ENCODE measurements around the gene SUDS3.
"Not testable (repeated sequence)": the region's sequence is repeated elsewhere in the genome, so short reads cannot be mapped to it uniquely, and the experiment has no call there.

SUDS3 gene

DNA sequence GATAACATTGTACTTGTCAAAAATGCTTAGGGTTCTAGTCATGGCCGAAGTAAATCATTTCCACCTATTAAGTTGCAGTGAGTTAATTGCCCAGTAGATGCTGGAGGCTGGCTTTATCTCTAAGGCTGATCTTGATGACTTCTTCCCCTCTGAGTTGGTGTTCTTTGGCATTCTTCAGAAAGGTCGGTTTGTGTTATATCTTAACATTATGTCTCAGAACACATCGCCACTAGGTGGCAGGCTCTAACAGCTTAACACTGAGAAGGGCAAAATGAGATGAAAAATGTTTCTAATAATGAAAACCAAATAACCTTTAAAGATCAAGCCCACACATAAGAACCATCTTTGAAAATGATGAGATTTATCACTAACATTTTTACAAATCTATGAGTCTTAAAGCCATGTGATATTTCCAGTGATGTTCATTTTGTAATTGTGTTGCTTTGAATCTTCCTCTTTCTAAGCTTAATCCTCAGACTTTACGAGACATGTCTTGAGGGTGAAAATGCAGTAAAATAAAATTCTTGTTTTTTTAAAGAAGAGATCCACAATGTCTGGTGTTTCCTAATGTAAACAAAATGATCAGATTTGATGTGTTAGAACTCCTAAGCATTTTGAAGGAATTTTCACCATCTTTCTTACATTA, 28.6 kb downstream of the SUDS3 start:
- DNase-seq (ENCODE audit: low read depth), result peak; percentile 10
- H3K4me3 ChIP-seq (ENCODE audit: control insufficient read depth, low read depth, low read length), result no peak overlapping the region
- TF ChIP-seq, protein P1, sequence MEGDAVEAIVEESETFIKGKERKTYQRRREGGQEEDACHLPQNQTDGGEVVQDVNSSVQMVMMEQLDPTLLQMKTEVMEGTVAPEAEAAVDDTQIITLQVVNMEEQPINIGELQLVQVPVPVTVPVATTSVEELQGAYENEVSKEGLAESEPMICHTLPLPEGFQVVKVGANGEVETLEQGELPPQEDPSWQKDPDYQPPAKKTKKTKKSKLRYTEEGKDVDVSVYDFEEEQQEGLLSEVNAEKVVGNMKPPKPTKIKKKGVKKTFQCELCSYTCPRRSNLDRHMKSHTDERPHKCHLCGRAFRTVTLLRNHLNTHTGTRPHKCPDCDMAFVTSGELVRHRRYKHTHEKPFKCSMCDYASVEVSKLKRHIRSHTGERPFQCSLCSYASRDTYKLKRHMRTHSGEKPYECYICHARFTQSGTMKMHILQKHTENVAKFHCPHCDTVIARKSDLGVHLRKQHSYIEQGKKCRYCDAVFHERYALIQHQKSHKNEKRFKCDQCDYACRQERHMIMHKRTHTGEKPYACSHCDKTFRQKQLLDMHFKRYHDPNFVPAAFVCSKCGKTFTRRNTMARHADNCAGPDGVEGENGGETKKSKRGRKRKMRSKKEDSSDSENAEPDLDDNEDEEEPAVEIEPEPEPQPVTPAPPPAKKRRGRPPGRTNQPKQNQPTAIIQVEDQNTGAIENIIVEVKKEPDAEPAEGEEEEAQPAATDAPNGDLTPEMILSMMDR (IDR thresholded peaks at IDR 0.05; ENCODE audit: control insufficient read depth, insufficient read depth, low read depth, low read length, missing control alignments), result peak; percentile 74

DNA sequence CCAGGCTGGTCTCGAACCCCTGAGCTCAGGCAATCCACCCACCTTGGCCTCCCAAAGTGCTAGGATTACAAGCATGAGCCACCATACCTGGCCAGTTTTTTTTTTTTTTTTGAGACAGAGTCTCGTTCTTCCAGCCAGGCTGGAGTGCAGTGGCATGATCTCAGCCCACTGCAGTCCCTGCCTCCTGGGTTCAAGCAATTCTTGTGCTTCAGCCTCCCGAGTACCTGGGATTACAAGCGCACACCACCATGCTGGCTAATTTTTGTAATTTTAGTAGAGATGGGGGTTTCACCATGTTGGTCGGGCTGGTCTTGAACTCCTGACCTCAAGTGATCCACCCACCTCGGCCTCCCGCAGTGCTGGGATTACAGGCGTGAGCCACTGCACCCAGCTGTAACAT, 31.9 kb downstream of the SUDS3 start:
- not testable (repeated sequence) for DNase-seq (ENCODE audit: low read depth); H3K4me3 ChIP-seq (ENCODE audit: control insufficient read depth, low read depth, low read length)

DNA sequence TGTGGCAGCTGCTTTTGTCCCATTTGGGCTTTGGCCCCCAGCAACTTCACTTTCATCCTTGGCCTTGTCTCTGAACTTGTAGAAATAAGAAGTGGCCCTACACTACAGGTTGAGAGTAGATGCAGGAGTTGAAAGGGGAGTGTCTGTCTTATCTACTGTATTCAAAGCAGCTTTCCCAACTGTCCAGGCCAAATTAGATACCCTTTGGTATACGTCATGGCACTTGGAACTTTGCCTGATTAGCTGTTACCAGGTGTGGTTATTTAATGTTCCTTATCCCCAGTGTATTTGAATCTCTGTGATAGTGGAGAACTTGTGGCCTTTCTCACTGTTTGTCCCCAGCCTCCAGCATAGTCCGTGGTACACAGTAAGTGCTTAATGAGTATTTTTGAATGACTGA, 33.5 kb downstream of the SUDS3 start:
- TF ChIP-seq, protein P1 (IDR thresholded peaks at IDR 0.05; ENCODE audit: control insufficient read depth, insufficient read depth, low read depth, low read length, missing control alignments), result no peak

DNA sequence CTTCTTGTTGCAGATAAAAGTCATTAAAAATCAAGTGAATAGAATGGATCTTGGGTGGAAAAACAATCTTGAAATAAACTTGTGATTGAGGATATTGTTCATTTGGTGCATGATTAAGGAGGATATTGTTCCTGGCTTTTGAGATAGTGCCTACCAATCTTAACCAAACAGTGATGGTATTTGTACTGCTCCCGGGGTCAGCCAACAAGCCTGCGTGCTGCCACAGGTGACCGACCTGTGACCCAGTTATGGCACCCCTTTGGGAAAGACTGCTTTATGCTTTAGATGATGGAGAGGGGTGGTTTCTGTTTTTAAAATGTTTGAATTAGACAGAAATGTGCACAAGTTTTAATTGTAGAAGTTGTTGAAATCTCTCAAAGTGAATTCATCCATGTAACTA, 41.6 kb downstream of the SUDS3 start:
- TF ChIP-seq, protein P1 (IDR thresholded peaks at IDR 0.05; ENCODE audit: control insufficient read depth, insufficient read depth, low read depth, low read length, missing control alignments), result no peak
- no peak for DNase-seq (ENCODE audit: low read depth)
- H3K4me3 ChIP-seq (ENCODE audit: control insufficient read depth, low read depth, low read length), result no peak overlapping the region

More for the DNA sequence above, 33.5 kb downstream of the SUDS3 start:
- no peak overlapping the region for H3K4me3 ChIP-seq (ENCODE audit: control insufficient read depth, low read depth, low read length)
- DNase-seq (ENCODE audit: low read depth), result no peak

- TF ChIP-seq, protein P1 (IDR thresholded peaks at IDR 0.05; ENCODE audit: control insufficient read depth, insufficient read depth, low read depth, low read length, missing control alignments), result no peak
- DNase-seq (ENCODE audit: low read depth), result no peak
- H3K4me3 ChIP-seq (ENCODE audit: control insufficient read depth, low read depth, low read length), result no peak overlapping the region
Measured at GRCh38 chr12:118418385-118419057, 42.2 kb downstream of the SUDS3 start.

GRCh38 chr12:118420673-118421072, 44.3 kb downstream of the SUDS3 start:
- TF ChIP-seq, protein P1 (IDR thresholded peaks at IDR 0.05; ENCODE audit: control insufficient read depth, insufficient read depth, low read depth, low read length, missing control alignments), result no peak
- no peak overlapping the region for H3K4me3 ChIP-seq (ENCODE audit: control insufficient read depth, low read depth, low read length)
- DNase-seq (ENCODE audit: low read depth), result no peak

- TF ChIP-seq, protein P1 (IDR thresholded peaks at IDR 0.05; ENCODE audit: control insufficient read depth, insufficient read depth, low read depth, low read length, missing control alignments), result no peak
- H3K4me3 ChIP-seq (ENCODE audit: control insufficient read depth, low read depth, low read length), result no peak overlapping the region
- no peak for DNase-seq (ENCODE audit: low read depth)
Measured at GRCh38 chr12:118424884-118425283, 48.5 kb downstream of the SUDS3 start.

All from AG09309 (cell line).